PC-9 (cell line): ENCODE measurements around the gene NFIX.

Experiments
- CTCF ChIP-seq: fragments of 200-600 bp; sonication (generic); conservative IDR thresholded peaks from 2 replicates; pipeline ENCODE4 v1.6.1; 2017; ENCODE audit warnings: mixed run types, antibody characterized with exemption, mild to moderate bottlenecking, moderate library complexity
- EZH2 ChIP-seq: fragments of 200-600 bp; sonication (generic); IDR thresholded peaks from 2 replicates; pipeline ENCODE4 v1.8.0; 2017; ENCODE audit warnings: antibody characterized with exemption, low read depth

GRCh38 chr19:12997179-12997966 lies 2.1 kb downstream of the NFIX start:
- no peak for TF ChIP-seq CTCF
- TF ChIP-seq EZH2, result no peak
